A673 (cell line): ENCODE results near the gene PPP1R13L. TPM values are rescaled to one million over a fixed set of nuclear protein-coding genes. Genes with fewer than 3 reads are reported as not detected.

Experiments used
- BruUV-seq: library from RNA; stranded (reverse); fragments of 400-500 nt; replicated peaks from 2 replicates; lab custom pipeline; 2021; lab: Mats Ljungman, UMichigan
- CTCF ChIA-PET: fragments of 300-600 bp; sonication (Branson Sonifier 250); formaldehyde crosslinking; loops from one replicate; lab custom pipeline; 2022; ENCODE audit warnings: antibody characterized with exemption; lab: Charles Lee
- POLR2A ChIA-PET: fragments of 300-600 bp; sonication (Branson Sonifier 250); formaldehyde crosslinking; loops from one replicate; lab custom pipeline; 2022; ENCODE audit warnings: antibody characterized with exemption; ENCODE audit not compliant: low non-redundant PET; lab: Charles Lee
- DNase-seq: peaks from one replicate; pipeline ENCODE4 v3.0.0-alpha.2; 2015; ENCODE audit warnings: low spot score
- H3K27ac ChIP-seq: fragments of 200-600 bp; sonication (generic); 2 replicates; pipeline ENCODE4 v1.5.1; 2016; ENCODE audit warnings: mixed run types, low read depth, mild to moderate bottlenecking, mixed read lengths, antibody characterized with exemption, low read length; ENCODE audit not compliant: poor library complexity, severe bottlenecking
- H3K27me3 ChIP-seq: fragments of 200-600 bp; sonication (generic); replicated peaks from 2 replicates; pipeline ENCODE4 v1.6.1; 2017; ENCODE audit warnings: mixed run types, low read depth, mild to moderate bottlenecking, mixed read lengths, antibody characterized with exemption, low read length; ENCODE audit not compliant: insufficient read depth, poor library complexity
- H3K36me3 ChIP-seq: fragments of 200-600 bp; sonication (generic); 2 replicates; pipeline ENCODE4 v1.6.1; 2016; ENCODE audit warnings: mixed run types, mild to moderate bottlenecking, mixed read lengths, antibody characterized with exemption, low read length; ENCODE audit not compliant: insufficient read depth, poor library complexity, severe bottlenecking
- H3K4me1 ChIP-seq: fragments of 200-600 bp; sonication (generic); 2 replicates; pipeline ENCODE4 v1.6.1; 2017; ENCODE audit warnings: mixed run types, mild to moderate bottlenecking, mixed read lengths, antibody characterized with exemption, low read length; ENCODE audit not compliant: insufficient read depth, poor library complexity, severe bottlenecking
- H3K4me3 ChIP-seq: fragments of 200-600 bp; sonication (generic); 2 replicates; pipeline ENCODE4 v1.5.1; 2016; ENCODE audit warnings: low read depth, mixed run types, mild to moderate bottlenecking, mixed read lengths, low read length; ENCODE audit not compliant: poor library complexity, severe bottlenecking
- H3K9me3 ChIP-seq: fragments of 200-600 bp; sonication (generic); 2 replicates; pipeline ENCODE4 v1.6.1; 2016; ENCODE audit warnings: mixed run types, low read depth, mild to moderate bottlenecking, mixed read lengths, antibody characterized with exemption, low read length; ENCODE audit not compliant: poor library complexity, severe bottlenecking
- EZH2 ChIP-seq: fragments of 200-600 bp; sonication (generic); IDR thresholded peaks from 2 replicates; pipeline ENCODE4 v1.6.1; 2017; ENCODE audit warnings: borderline replicate concordance, low read depth, mild to moderate bottlenecking, mixed read lengths, antibody characterized with exemption, low read length; ENCODE audit not compliant: poor library complexity, severe bottlenecking
- intact Hi-C: fragments of 100-400 bp; cut with micrococcal nuclease; formaldehyde crosslinking; loops from one replicate; pipeline ENCODE4 v1.10.0; 2022; ENCODE audit not compliant: unreplicated experiment
- total RNA-seq: library from RNA; stranded (reverse); gene quantifications from 2 replicates; pipeline ENCODE4 v1.2.3, GENCODE V29; 2021
- TF ChIP-seq, protein P1 (sequence below): fragments of 300-800, 200-600 bp; sonication (generic); conservative IDR thresholded peaks from 2 replicates; pipeline ENCODE4 v1.5.1; 2017; ENCODE audit warnings: low read depth, mild to moderate bottlenecking, antibody characterized with exemption, low read length, moderate library complexity, mixed read lengths

The PPP1R13L gene
- total RNA-seq, 1 experiment from 2014 or later = 5.5 TPM

DNA sequence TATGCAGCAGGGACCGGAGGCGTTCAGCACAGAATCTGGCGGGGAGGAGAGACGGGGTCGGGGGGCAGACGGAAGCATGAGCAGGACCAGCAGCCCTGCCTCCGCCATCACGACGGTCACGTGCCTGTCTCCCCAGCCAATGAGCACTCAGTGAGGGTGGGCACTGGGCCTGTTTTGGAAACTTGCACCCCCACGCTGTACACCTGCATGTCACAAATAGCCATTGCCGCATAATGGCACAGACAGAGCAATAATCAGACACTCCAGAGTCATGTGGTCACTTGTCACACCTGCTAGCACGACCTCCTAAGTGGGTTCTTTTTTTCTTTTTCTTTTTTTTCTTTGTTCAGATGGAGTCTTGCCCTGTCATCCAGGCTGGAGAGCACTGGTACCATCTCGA is 43.3 kb downstream of the PPP1R13L start:
- CTCF ChIA-PET = no interaction called here
- Histone ChIP-seq H3K36me3 (peaks cover 24% of the 10 kb centered on the region), H3K27ac (no peak overlapping the region), H3K9me3 (no peaks in the 10 kb centered on the region), H3K4me1 (no peaks in the 10 kb centered on the region), H3K27me3 (no peaks in the 10 kb centered on the region), H3K4me3 (no peak overlapping the region)
- POLR2A ChIA-PET = no interaction called here
- no peak for DNase-seq
- TF ChIP-seq, protein P1, sequence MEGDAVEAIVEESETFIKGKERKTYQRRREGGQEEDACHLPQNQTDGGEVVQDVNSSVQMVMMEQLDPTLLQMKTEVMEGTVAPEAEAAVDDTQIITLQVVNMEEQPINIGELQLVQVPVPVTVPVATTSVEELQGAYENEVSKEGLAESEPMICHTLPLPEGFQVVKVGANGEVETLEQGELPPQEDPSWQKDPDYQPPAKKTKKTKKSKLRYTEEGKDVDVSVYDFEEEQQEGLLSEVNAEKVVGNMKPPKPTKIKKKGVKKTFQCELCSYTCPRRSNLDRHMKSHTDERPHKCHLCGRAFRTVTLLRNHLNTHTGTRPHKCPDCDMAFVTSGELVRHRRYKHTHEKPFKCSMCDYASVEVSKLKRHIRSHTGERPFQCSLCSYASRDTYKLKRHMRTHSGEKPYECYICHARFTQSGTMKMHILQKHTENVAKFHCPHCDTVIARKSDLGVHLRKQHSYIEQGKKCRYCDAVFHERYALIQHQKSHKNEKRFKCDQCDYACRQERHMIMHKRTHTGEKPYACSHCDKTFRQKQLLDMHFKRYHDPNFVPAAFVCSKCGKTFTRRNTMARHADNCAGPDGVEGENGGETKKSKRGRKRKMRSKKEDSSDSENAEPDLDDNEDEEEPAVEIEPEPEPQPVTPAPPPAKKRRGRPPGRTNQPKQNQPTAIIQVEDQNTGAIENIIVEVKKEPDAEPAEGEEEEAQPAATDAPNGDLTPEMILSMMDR = no peak
- no peak for TF ChIP-seq EZH2
- intact Hi-C loops = no loop called here
- BruUV-seq = no TSS peak

DNA sequence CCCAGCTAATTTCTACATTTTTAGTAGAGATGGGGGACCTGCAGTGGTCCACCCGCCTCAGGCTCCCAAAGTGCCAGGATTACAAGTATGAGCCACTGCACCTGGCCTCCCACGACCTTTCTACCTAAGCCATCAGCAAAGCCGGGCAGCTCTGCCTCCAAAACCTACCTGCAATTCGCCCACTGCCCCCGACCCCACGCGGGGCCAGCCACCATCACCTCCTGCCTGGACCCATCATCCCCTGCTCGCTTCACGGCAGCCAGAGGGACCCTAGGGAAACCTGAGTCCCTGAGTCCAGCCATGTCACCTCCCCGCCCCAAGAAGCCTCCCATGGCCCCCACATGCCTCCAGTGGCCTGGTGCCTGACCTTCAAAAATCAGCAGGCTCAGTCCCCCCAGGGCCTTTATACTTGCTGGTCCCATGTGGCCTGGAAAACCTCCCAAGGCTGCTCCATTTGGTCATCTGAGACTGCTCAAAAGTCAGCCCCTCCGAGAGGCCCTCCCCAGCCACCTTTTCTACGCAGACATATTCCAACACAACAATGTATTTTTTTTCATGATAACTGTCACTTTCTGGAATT is 46.6 kb downstream of the PPP1R13L start:
- POLR2A ChIA-PET = no interaction called here
- peaks cover 44% of the 10 kb centered on the region for H3K36me3 ChIP-seq
- no peaks in the 10 kb centered on the region for H3K9me3 ChIP-seq
- intact Hi-C loops = no loop called here
- H3K27me3 ChIP-seq = no peaks in the 10 kb centered on the region
- CTCF ChIA-PET = no interaction called here
- no peak overlapping the region for H3K27ac ChIP-seq
- H3K4me3 ChIP-seq = no peak overlapping the region
- H3K4me1 ChIP-seq = no peaks in the 10 kb centered on the region
- no TSS peak for BruUV-seq
- DNase-seq = no peak
- no peak for TF ChIP-seq EZH2
- TF ChIP-seq, protein P1 = no peak

DNA sequence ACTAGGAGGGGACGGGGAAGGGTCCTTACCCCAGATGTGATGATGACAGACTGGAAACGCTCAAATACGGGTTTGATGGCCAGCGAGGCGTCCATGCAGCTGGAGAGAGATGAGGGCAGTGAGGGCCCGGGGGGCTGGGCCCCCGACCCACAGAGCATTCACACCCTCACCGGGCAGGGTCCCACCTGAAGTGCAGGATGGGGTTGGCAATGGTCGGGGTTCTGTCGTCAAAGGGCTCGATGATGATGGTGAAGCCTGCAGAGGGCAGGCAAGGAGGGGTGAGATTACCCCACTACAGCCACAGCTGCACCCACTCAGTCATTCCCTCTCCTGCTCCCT is 47.5 kb downstream of the PPP1R13L start:
- no peak for TF ChIP-seq EZH2
- TF ChIP-seq, protein P1 = no peak
- Histone ChIP-seq H3K36me3 (peaks cover 47% of the 10 kb centered on the region), H3K4me3 (no peak overlapping the region), H3K27ac (no peak overlapping the region), H3K27me3 (no peaks in the 10 kb centered on the region), H3K9me3 (no peaks in the 10 kb centered on the region), H3K4me1 (no peaks in the 10 kb centered on the region)
- POLR2A ChIA-PET = no interaction called here
- CTCF ChIA-PET = no interaction called here
- intact Hi-C loops = no loop called here
- no peak for DNase-seq
- no TSS peak for BruUV-seq
